Natural killer cell (primary cell): ENCODE results near the gene ALK. TPM values are rescaled to one million over a fixed set of nuclear protein-coding genes. Genes with fewer than 3 reads are reported as not detected.

Source experiments
- ATAC-seq, 3 donors: fragments of 150-1000 bp in 2 of 3; fragments of 200-7000 bp in 1 of 3; cut with Tn5 transposase; 1 replicate in 1 of 3; 2 replicates in 2 of 3; pipeline ENCODE4 v1.10.0; 2021; ENCODE audit warnings: mild to moderate bottlenecking in 2 of 3, moderate library complexity in 2 of 3
- DNase-seq, 2 donors: peaks; one replicate each; pipeline versions ENCODE4 v3.0.0 to v3.0.0-alpha.2; 2013 to 2021; ENCODE audit warnings: mixed read lengths in 1 of 2
- H3K27ac ChIP-seq: one replicate; pipeline ENCODE4 v1.5.1; 2013; ENCODE audit warnings: mild to moderate bottlenecking, low read length
- H3K27me3 ChIP-seq: one replicate; pipeline ENCODE4 v1.6.1; 2013; ENCODE audit warnings: low read length; ENCODE audit not compliant: control insufficient read depth, insufficient read depth
- H3K36me3 ChIP-seq: one replicate; pipeline ENCODE4 v1.6.1; 2013; ENCODE audit warnings: low read length; ENCODE audit not compliant: control insufficient read depth, insufficient read depth
- H3K4me1 ChIP-seq: one replicate; pipeline ENCODE4 v1.6.1; 2013; ENCODE audit warnings: low read length; ENCODE audit not compliant: control insufficient read depth, insufficient read depth
- H3K4me3 ChIP-seq: one replicate; pipeline ENCODE4 v1.5.1; 2013; ENCODE audit warnings: low read length
- H3K9me3 ChIP-seq: one replicate; pipeline ENCODE4 v1.6.1; 2013; ENCODE audit warnings: low read length; ENCODE audit not compliant: control insufficient read depth, insufficient read depth
- H3K27ac Mint-ChIP-seq, 2 donors: one replicate each; pipeline ENCODE4 v1.8.0; 2022; ENCODE audit warnings: mild to moderate bottlenecking in 2 of 2, mixed read lengths in 2 of 2, moderate library complexity in 1 of 2
- H3K27me3 Mint-ChIP-seq, 2 donors: one replicate each; pipeline ENCODE4 v1.8.0; 2022; ENCODE audit warnings: low read depth in 2 of 2, mixed read lengths in 2 of 2
- H3K36me3 Mint-ChIP-seq: one replicate; pipeline ENCODE4 v1.8.0; 2022; ENCODE audit warnings: mixed read lengths
- H3K4me1 Mint-ChIP-seq, 2 donors: one replicate each; pipeline ENCODE4 v1.8.0; 2022; ENCODE audit warnings: mixed read lengths in 2 of 2
- H3K4me3 Mint-ChIP-seq: one replicate; pipeline ENCODE4 v1.8.0; 2022; ENCODE audit warnings: mild to moderate bottlenecking, moderate library complexity, mixed read lengths
- H3K9me3 Mint-ChIP-seq, 2 donors: one replicate each; pipeline ENCODE4 v1.8.0; 2022; ENCODE audit warnings: mixed read lengths in 2 of 2
- WGBS: methylation state at CpG from one replicate; pipeline ENCODE4 v1.1.7; 2013; ENCODE audit warnings: missing lambda C conversion rate; ENCODE audit not compliant: insufficient coverage; 5-methylcytosine and 5-hydroxymethylcytosine counted together
- intact Hi-C: fragments of 100-400 bp; cut with micrococcal nuclease; formaldehyde crosslinking; loops from one replicate; pipeline ENCODE4 v1.14.2; 2022
- total RNA-seq, 4 donors: library from RNA; stranded (reverse); fragments of 120-200 nt in 1 of 4; gene quantifications; one replicate each; pipeline versions ENCODE4 v1.2.3 to v1.2.4, GENCODE V29; 2013 to 2022
- TF ChIP-seq, protein P1 (sequence below): fragments of 200-600 bp; IDR thresholded peaks from one replicate; pipeline ENCODE4 v1.8.0; 2022; ENCODE audit warnings: antibody characterized with exemption

Gene ALK
- total RNA-seq, 3 donors from 2014 or later (not counting 1 experiment from before 2014, with no cell fraction given), result not detected

DNA sequence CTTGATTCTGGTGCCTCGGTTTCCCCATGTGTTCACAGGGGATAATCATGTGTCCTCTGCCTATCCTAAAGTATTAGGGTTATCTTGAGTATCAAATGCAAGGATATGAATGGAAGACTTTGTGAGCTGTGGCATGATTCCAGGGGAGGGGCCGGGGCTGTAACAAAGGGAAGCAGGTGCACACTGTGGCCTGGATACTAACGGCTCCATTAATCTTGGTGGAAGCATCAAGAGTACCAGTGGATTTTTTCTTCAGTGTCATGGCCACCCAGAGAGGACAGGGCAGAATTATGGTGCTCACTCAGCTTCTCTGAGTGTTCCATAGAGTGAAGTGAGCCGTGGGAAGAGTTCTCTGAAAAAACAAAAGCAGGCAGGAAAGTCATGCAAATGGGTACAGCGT is 320.1 kb downstream of the ALK start:
- DNase-seq (no peak), ATAC-seq (no peak)
- no peaks in the 10 kb centered on the region for H3K9me3 Mint-ChIP-seq
- H3K27ac Mint-ChIP-seq, result no peak overlapping the region
- 82% methylated on average over 5 of the region's 5 CpGs for WGBS
- no peak overlapping the region for H3K4me3 Mint-ChIP-seq
- no peaks in the 10 kb centered on the region for H3K4me1 Mint-ChIP-seq
- intact Hi-C loops, result no loop called here
- H3K36me3 Mint-ChIP-seq, result no peaks in the 10 kb centered on the region
- Histone ChIP-seq H3K9me3 (no peaks in the 10 kb centered on the region), H3K36me3 (no peaks in the 10 kb centered on the region), H3K4me1 (no peaks in the 10 kb centered on the region), H3K27ac (no peak overlapping the region), H3K27me3 (no peaks in the 10 kb centered on the region), H3K4me3 (no peak overlapping the region)
- TF ChIP-seq, protein P1, sequence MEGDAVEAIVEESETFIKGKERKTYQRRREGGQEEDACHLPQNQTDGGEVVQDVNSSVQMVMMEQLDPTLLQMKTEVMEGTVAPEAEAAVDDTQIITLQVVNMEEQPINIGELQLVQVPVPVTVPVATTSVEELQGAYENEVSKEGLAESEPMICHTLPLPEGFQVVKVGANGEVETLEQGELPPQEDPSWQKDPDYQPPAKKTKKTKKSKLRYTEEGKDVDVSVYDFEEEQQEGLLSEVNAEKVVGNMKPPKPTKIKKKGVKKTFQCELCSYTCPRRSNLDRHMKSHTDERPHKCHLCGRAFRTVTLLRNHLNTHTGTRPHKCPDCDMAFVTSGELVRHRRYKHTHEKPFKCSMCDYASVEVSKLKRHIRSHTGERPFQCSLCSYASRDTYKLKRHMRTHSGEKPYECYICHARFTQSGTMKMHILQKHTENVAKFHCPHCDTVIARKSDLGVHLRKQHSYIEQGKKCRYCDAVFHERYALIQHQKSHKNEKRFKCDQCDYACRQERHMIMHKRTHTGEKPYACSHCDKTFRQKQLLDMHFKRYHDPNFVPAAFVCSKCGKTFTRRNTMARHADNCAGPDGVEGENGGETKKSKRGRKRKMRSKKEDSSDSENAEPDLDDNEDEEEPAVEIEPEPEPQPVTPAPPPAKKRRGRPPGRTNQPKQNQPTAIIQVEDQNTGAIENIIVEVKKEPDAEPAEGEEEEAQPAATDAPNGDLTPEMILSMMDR, result no peak
- H3K27me3 Mint-ChIP-seq, result peaks cover 0 to 2% of the 10 kb centered on the region in 2 donors

DNA sequence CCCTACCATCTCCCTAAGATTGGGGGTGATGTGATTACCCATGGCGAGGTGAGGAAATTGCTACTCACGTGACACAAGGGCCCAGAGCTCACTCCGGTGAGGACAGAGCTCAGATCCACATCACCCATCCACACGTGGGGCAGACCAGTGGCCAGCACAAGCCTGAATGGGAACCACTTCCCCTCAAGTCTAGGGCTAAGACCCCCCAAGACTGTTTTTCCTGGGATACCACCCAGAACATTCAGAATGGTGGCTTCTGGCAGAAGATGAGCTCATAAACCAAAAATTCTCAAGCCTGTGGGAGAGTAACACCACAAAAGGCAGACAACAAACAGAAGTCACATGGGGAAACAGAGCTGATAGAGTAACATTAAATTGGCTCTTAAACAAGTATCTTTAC is 321.4 kb downstream of the ALK start:
- 94% methylated on average over 4 of the region's 4 CpGs for WGBS
- Mint-ChIP-seq H3K36me3 (no peaks in the 10 kb centered on the region), H3K27me3 (peaks cover 0 to 2% of the 10 kb centered on the region in 2 donors), H3K27ac (no peak overlapping the region), H3K4me3 (no peak overlapping the region), H3K4me1 (no peaks in the 10 kb centered on the region), H3K9me3 (no peaks in the 10 kb centered on the region)
- H3K27me3 ChIP-seq, result no peaks in the 10 kb centered on the region
- ATAC-seq (no peak), DNase-seq (no peak)
- no peaks in the 10 kb centered on the region for H3K36me3 ChIP-seq
- intact Hi-C loops, result no loop called here
- no peaks in the 10 kb centered on the region for H3K9me3 ChIP-seq
- no peak overlapping the region for H3K4me3 ChIP-seq
- no peak overlapping the region for H3K27ac ChIP-seq
- no peaks in the 10 kb centered on the region for H3K4me1 ChIP-seq
- TF ChIP-seq, protein P1, result no peak

- ATAC-seq, result no peak
- H3K27me3 ChIP-seq, result no peaks in the 10 kb centered on the region
- no peak for DNase-seq
- no peaks in the 10 kb centered on the region for H3K36me3 ChIP-seq
- H3K4me3 ChIP-seq, result no peak overlapping the region
- H3K9me3 ChIP-seq, result no peaks in the 10 kb centered on the region
- Mint-ChIP-seq H3K27me3 (peaks cover 0 to 2% of the 10 kb centered on the region in 2 donors), H3K4me1 (no peaks in the 10 kb centered on the region), H3K9me3 (no peaks in the 10 kb centered on the region), H3K36me3 (no peaks in the 10 kb centered on the region), H3K27ac (no peak overlapping the region), H3K4me3 (no peak overlapping the region)
- no peak overlapping the region for H3K27ac ChIP-seq
- TF ChIP-seq, protein P1, result no peak
- intact Hi-C loops, result no loop called here
- no peaks in the 10 kb centered on the region for H3K4me1 ChIP-seq
- WGBS, result 40% methylated on average over 1 of the region's 2 CpGs
These were observed 322.4 kb downstream of the ALK start for GRCh38 chr2:29598978-29599377.

- no peak overlapping the region for H3K27ac Mint-ChIP-seq
- Histone ChIP-seq H3K4me1 (no peaks in the 10 kb centered on the region), H3K4me3 (no peak overlapping the region), H3K27ac (no peak overlapping the region), H3K9me3 (no peaks in the 10 kb centered on the region), H3K36me3 (no peaks in the 10 kb centered on the region), H3K27me3 (no peaks in the 10 kb centered on the region)
- H3K9me3 Mint-ChIP-seq, result no peaks in the 10 kb centered on the region
- WGBS, result 93% methylated on average over 4 of the region's 5 CpGs
- H3K27me3 Mint-ChIP-seq, result peaks cover 0 to 8% of the 10 kb centered on the region in 2 donors
- H3K4me1 Mint-ChIP-seq, result no peaks in the 10 kb centered on the region
- ATAC-seq (no peak), DNase-seq (no peak)
- TF ChIP-seq, protein P1, result no peak
- intact Hi-C loops, result no loop called here
- H3K4me3 Mint-ChIP-seq, result no peak overlapping the region
- no peaks in the 10 kb centered on the region for H3K36me3 Mint-ChIP-seq
These were observed 324.4 kb downstream of the ALK start for GRCh38 chr2:29597035-29597434.
